ENCODE results near the gene ME3. TPM values are rescaled to one million over a fixed set of nuclear protein-coding genes. Genes with fewer than 3 reads are reported as not detected.

Gene ME3
- total RNA-seq, 1 donor: 19.9 TPM

- DNase-seq (ENCODE audit: low read depth): no peak
- no peak overlapping the region for H3K4me3 ChIP-seq (ENCODE audit: low read depth, low read length)
- no peak for TF ChIP-seq CTCF (IDR thresholded peaks at IDR 0.05; ENCODE audit: insufficient read depth, low read depth, low read length)
Measured at GRCh38 chr11:86717817-86718501, 45.5 kb upstream of the ME3 start.

- DNase-seq (ENCODE audit: low read depth): no peak
- TF ChIP-seq CTCF (IDR thresholded peaks at IDR 0.05; ENCODE audit: insufficient read depth, low read depth, low read length): no peak
- no peak overlapping the region for H3K4me3 ChIP-seq (ENCODE audit: low read depth, low read length)
Measured at GRCh38 chr11:86715611-86716010, 43.2 kb upstream of the ME3 start.

- no peak for DNase-seq (ENCODE audit: low read depth)
- no peak overlapping the region for H3K4me3 ChIP-seq (ENCODE audit: low read depth, low read length)
- TF ChIP-seq CTCF (IDR thresholded peaks at IDR 0.05; ENCODE audit: insufficient read depth, low read depth, low read length): no peak
Measured at GRCh38 chr11:86713552-86713951, 41.1 kb upstream of the ME3 start.

- no peak overlapping the region for H3K4me3 ChIP-seq (ENCODE audit: low read depth, low read length)
- no peak for TF ChIP-seq CTCF (IDR thresholded peaks at IDR 0.05; ENCODE audit: insufficient read depth, low read depth, low read length)
- DNase-seq (ENCODE audit: low read depth): no peak
Measured at GRCh38 chr11:86710936-86711335, 38.5 kb upstream of the ME3 start.

- no peak overlapping the region for H3K4me3 ChIP-seq (ENCODE audit: low read depth, low read length)
- no peak for DNase-seq (ENCODE audit: low read depth)
- no peak for TF ChIP-seq CTCF (IDR thresholded peaks at IDR 0.05; ENCODE audit: insufficient read depth, low read depth, low read length)
Measured at GRCh38 chr11:86708669-86709068, 36.3 kb upstream of the ME3 start.

GRCh38 chr11:86706338-86707131, 34.1 kb upstream of the ME3 start:
- TF ChIP-seq CTCF (IDR thresholded peaks at IDR 0.05; ENCODE audit: insufficient read depth, low read depth, low read length): no peak
- peak; percentile 87 for DNase-seq (ENCODE audit: low read depth)

More at GRCh38 chr11:86706338-86707131, 34.1 kb upstream of the ME3 start:
- H3K4me3 ChIP-seq (ENCODE audit: low read depth, low read length): no peak overlapping the region
